Glomerular visceral epithelial cell (primary cell): Measurements from ENCODE around the gene SETD5.
A peak's percentile ranks its signal among the peaks of the same experiment; 100 is the strongest.

Experiments
- DNase-seq: peaks from one replicate; pipeline ENCODE4 v3.0.0-alpha.2; 2016; ENCODE audit errors: extremely low spot score

The SETD5 gene

GRCh38 chr3:9409981-9410854 lies 12.8 kb downstream of the SETD5 start:
- DNase-seq = no peak

GRCh38 chr3:9411302-9411701 lies 13.9 kb downstream of the SETD5 start:
- no peak for DNase-seq

GRCh38 chr3:9412293-9412692 lies 14.9 kb downstream of the SETD5 start:
- no peak for DNase-seq

- no peak for DNase-seq
These were observed 17.4 kb downstream of the SETD5 start for GRCh38 chr3:9414826-9415225.

GRCh38 chr3:9415485-9416138 lies 18.2 kb downstream of the SETD5 start:
- no peak for DNase-seq

- no peak for DNase-seq
These were observed 18.8 kb downstream of the SETD5 start for GRCh38 chr3:9416139-9416780.

GRCh38 chr3:9420850-9421549 lies 23.6 kb downstream of the SETD5 start:
- peak; percentile 8 for DNase-seq

GRCh38 chr3:9422712-9423424 lies 25.5 kb downstream of the SETD5 start:
- peak; percentile 87 for DNase-seq

GRCh38 chr3:9428411-9428810 lies 31.0 kb downstream of the SETD5 start:
- no peak for DNase-seq

GRCh38 chr3:9430733-9431132 lies 33.3 kb downstream of the SETD5 start:
- DNase-seq = peak; percentile 17

- DNase-seq = no peak
These were observed 36.5 kb downstream of the SETD5 start for GRCh38 chr3:9433627-9434521.

GRCh38 chr3:9435316-9435715 lies 37.9 kb downstream of the SETD5 start:
- DNase-seq = no peak

- no peak for DNase-seq
These were observed 41.9 kb downstream of the SETD5 start for GRCh38 chr3:9439331-9439730.

GRCh38 chr3:9441501-9442221 lies 44.2 kb downstream of the SETD5 start:
- DNase-seq = no peak

- DNase-seq = no peak
These were observed 50.7 kb downstream of the SETD5 start for GRCh38 chr3:9448071-9448470.

- DNase-seq = no peak
These were observed 51.2 kb downstream of the SETD5 start for GRCh38 chr3:9448643-9449042.

- no peak for DNase-seq
These were observed 52.7 kb downstream of the SETD5 start for GRCh38 chr3:9450126-9450525.

GRCh38 chr3:9450991-9451390 lies 53.6 kb downstream of the SETD5 start:
- no peak for DNase-seq

- DNase-seq = no peak
These were observed 55.0 kb downstream of the SETD5 start for GRCh38 chr3:9452417-9452816.
